H1 (cell line): ENCODE measurements around the gene PLPPR3. TPM values are rescaled to one million over a fixed set of nuclear protein-coding genes. Genes with fewer than 3 reads are reported as not detected.

Experiments used
- ASH2L ChIP-seq: fragments of 200-600, 300-600 bp; sonication (generic); IDR thresholded peaks from one replicate; pipeline ENCODE4 v1.7.1; 2017; ENCODE audit warnings: low read length
- EP300 ChIP-seq, 2 experiments: IDR thresholded peaks; 1 replicate in 1 of 2; 2 replicates in 1 of 2; pipeline ENCODE4 v1.6.1; 2011 to 2012; ENCODE audit warnings: low read depth in 2 of 2, low read length in 2 of 2, mild to moderate bottlenecking in 2 of 2, borderline replicate concordance in 1 of 2, inconsistent platforms in 1 of 2, moderate library complexity in 1 of 2
- MAX ChIP-seq: IDR thresholded peaks from 2 replicates; pipeline ENCODE4 v1.6.1; 2012; ENCODE audit warnings: inconsistent platforms
- SP2 ChIP-seq: IDR thresholded peaks from 2 replicates; pipeline ENCODE4 v1.6.1; 2012; ENCODE audit warnings: mild to moderate bottlenecking, low read length, inconsistent platforms
- polyA plus RNA-seq, 7 experiments: library from polyadenylated mRNA; depleted of rRNA in 3 of 7; stranded (reverse) in 5 of 7; unstranded in 2 of 7; fragments of >200 nt in 5 of 7; fragments of 200-250 nt in 2 of 7; gene quantifications; 1 replicate in 5 of 7; 2 replicates in 1 of 7; 4 replicates in 1 of 7; pipeline versions ENCODE4 v1.2.1 to v1.2.3, GENCODE V29; 2011 to 2013; ENCODE audit warnings: missing spikeins in 2 of 7, mixed read lengths in 2 of 7
- total RNA-seq: library from RNA; stranded (reverse); fragmentation: NEBNext Ultra II Directional; extraction: Animal tissue kit (Norgen Biotek cat#: 25700); gene quantifications from 2 replicates; pipeline ENCODE4 v1.2.1, GENCODE V29; 2021

Gene PLPPR3
- total and polyA plus RNA-seq, 2 of the 8 experiments (the other 6 are each of a cell fraction or from before 2014, with no cell fraction given), result 71.7 to 76.4 TPM

- TF ChIP-seq EP300 (IDR thresholded peaks at IDR 0.05; ENCODE audit: borderline replicate concordance in 1 of 2, low read depth in 2 of 2, low read length in 2 of 2), result no peak
- TF ChIP-seq MAX, result no peak
- no peak for TF ChIP-seq ASH2L
- no peak for TF ChIP-seq SP2
Observed at GRCh38 chr19:769616-770015, 52.1 kb downstream of the PLPPR3 start (continued).
